GM21529 (cell line): ENCODE measurements around the gene DBNDD2.

Source experiments
- ATAC-seq: cut with Tn5 transposase; IDR thresholded peaks from one replicate; pipeline ENCODE4 v1.9.1; 2021; ENCODE audit not compliant: unreplicated experiment

Gene DBNDD2, protein sequence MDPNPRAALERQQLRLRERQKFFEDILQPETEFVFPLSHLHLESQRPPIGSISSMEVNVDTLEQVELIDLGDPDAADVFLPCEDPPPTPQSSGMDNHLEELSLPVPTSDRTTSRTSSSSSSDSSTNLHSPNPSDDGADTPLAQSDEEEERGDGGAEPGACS

DNA sequence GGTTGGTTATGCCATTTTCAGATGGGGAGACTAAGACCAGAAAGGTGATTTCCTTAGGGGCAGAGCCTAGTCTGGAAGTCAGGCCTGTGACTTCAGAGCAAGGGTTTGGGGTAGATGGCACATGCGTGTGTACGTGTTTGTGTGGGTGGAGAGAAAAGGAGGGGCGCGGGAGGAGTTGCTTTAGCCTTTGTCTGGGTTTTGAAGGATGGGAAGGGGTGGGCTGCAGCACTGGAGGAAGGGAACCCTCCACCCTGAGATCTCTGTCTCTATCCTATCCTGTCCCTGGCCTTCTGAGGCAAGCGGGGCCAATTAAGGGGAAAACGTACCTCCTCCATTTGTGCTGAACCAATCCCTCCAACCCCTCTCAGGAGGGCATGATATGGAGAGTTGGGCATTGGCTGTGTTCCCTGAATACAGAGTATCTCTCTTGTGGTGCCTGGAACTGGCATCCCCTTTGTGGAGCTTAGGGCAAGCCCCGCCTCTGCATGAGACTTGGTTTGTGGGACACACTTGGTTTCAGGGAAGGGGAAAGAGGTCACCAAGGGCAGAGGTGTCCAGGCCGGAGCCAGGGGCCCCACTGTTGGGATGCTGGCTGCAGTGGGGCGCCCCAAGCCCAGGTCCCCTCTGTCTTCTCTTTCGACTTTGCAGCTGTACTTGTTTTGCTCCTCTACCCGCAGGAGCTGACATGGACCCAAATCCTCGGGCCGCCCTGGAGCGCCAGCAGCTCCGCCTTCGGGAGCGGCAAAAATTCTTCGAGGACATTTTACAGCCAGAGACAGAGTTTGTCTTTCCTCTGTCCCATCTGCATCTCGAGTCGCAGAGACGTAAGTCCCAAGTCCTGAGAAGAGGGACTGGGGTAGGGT, at the start of gene DBNDD2:
TSS of gene DBNDD2 (plus strand) at position 507 of the 863 bp plus-strand sequence. CDS start at position 686, 179 bp downstream.
- no peak for ATAC-seq

DNA sequence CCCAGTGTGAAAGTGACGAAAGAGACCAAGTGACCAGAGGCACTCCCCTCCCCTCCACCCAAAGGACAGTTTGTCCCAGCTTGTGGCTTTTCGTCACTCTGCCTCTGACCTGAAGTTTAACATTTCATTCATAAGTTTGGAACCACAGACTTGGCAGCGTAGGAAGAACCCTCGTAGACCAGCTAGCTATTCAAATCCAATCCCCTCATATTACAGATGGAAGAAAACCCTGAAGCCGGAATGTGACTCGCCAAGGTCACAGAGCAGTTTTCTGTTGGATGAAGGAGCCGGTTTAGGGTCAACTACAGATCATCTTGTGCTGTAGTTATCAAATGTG, 49.1 kb upstream of the DBNDD2 start:
- ATAC-seq, result no peak

GRCh38 chr20:45359406-45360148, 48.5 kb upstream of the DBNDD2 start:
- no peak for ATAC-seq

- ATAC-seq, result no peak
Observed at GRCh38 chr20:45361793-45362192, 46.3 kb upstream of the DBNDD2 start.

GRCh38 chr20:45362804-45363610, 45.1 kb upstream of the DBNDD2 start, which contains the start of gene SYS1:
Gene SYS1 (plus strand): TSS chr20:45363156. CDS start chr20:45363532, 376 bp downstream.
- ATAC-seq, result peak; percentile 82

- no peak for ATAC-seq
Observed at GRCh38 chr20:45363611-45364492, 44.2 kb upstream of the DBNDD2 start.

DNA sequence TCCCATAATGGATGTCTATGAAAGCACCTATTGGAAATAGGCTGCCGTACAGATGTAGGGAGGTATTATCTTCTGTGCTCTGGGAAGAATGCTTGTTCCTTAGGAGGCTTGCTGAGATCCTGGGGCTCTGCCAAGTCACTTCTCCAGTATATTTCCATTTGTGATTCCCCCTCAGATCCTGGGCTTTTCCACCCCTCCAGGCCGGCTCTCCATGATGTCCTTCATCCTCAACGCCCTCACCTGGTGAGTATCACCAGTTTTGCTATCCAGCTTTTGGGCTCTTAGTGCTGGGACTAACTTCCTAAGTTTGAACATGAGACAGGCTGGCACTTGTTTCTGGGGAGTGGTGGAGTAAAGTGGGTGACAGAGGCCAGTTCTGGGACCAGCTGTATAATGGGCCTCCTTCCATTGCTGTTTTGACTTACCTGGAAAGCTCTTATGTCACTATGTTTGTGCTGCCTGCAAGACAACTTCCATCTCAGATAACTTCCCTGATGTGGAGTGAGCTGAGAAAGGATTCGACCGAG, 42.6 kb upstream of the DBNDD2 start:
- no peak for ATAC-seq

DNA sequence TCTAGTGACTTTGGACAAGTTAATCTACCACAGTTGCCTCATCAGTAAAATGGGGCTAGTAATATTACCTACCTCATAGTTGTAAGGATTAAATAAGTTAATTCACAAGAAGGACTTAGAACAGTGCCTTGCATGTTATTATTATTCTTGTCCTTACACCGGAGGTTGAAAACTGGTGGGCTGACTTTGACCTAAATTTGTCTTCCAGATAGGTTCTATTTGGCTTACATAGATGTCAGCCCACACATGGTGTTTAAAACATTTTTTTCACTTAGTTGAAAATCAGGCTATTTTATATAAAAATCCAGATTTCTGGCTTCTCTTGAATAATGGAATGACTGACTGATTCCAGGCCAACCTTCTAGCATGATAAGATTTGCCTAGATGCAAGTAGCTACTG, 41.9 kb upstream of the DBNDD2 start:
- no peak for ATAC-seq

- no peak for ATAC-seq
Observed at GRCh38 chr20:45366631-45367030, 41.5 kb upstream of the DBNDD2 start.

DNA sequence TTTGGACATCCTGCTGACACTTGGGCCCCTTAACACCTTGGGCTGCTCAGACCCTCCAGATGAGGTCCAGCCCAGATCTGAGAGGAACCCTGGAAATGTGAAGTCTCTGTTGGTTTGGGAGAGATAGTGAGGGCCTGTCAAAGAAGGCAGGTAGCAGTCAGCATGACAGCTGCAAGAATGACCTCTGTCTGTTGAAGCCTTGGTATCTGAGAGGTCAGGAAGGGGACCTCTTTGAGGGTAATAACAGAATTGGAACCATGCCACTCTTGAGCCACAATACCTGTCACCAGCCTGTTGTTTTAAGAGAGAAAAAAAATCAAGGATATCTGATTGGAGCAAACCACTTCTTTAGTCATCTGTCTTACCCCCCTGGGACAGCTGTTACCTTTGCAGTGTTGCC, 41.0 kb upstream of the DBNDD2 start:
- no peak for ATAC-seq

- peak; percentile 84 for ATAC-seq
Observed at GRCh38 chr20:45368221-45368980, 39.7 kb upstream of the DBNDD2 start.

- ATAC-seq, result no peak
Observed at GRCh38 chr20:45370571-45371160, 37.4 kb upstream of the DBNDD2 start.

GRCh38 chr20:45372241-45372640, 35.8 kb upstream of the DBNDD2 start:
- no peak for ATAC-seq

DNA sequence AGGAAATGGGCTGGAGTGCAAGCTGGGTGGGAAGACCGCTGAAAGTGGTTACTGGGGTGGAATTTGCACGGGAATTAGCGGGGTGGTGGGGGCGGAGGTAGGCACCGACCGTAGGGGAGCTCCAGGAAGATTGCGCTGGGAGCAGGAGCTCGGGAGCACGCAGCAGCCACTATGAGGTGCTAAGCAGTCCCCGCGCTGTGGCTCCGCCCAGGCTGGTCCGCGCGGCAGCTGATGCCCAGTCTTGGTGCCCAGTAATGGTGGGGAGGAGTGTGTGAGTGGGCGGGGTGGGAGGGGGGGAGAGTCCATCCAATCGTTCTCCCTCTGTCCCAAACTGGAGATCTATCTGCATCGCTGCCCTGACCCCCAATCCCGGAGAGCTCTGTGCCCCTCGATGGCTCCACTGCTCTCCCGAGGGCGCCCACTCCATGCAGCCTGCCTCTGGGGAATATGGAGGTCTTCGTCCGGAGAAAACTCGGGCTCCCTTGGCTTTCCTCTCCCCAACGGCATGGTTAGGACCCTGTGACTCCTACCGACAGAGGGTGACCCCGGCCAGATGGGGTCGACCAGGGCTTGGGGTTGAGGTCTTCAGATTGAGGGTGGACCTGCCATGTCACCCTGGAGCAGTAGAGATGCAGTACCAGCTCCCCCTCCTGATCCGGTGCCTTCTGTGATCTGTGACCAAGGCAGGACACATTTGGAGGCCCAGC, 35.3 kb upstream of the DBNDD2 start:
- ATAC-seq, result no peak

- ATAC-seq, result peak; percentile 72
Observed at GRCh38 chr20:45373353-45374100, 34.6 kb upstream of the DBNDD2 start.

GRCh38 chr20:45374101-45374467, 34.0 kb upstream of the DBNDD2 start:
- no peak for ATAC-seq

DNA sequence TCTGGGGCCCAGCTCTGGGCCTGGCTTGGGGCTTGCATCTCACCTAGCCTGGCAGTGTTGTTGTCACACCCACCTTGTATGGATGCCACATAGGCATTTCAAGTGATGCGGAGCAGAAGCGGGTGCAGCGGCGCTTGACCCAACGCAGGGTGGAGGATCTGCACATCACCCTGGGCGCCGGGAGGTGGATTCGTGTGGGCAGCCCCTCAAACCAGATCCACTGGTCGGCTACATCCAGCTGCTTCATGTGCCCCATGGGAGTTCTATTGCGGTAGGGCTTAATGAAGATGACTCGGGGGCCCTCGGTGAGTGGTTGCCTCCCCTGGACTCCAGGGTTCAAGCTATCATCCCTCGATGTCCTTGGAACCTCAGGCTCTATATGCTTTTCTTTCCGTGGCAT, 33.1 kb upstream of the DBNDD2 start:
- ATAC-seq, result no peak
